ENCODE results near the gene APP. TPM values are rescaled to one million over a fixed set of nuclear protein-coding genes. Genes with fewer than 3 reads are reported as not detected.

Gene APP
- total and polyA plus RNA-seq, 2 experiments from 2014 or later: 55.7 to 316 TPM

GRCh38 chr21:25890001-25890400 lies 280.6 kb downstream of the APP start:
- Histone ChIP-seq H3K4me2 (no peak overlapping the region), H3K27ac (no peak overlapping the region), H3K9me3 (ENCODE audit: low read depth) (no peaks in the 10 kb centered on the region), H3K27me3 (no peaks in the 10 kb centered on the region), H3K4me3 (no peak overlapping the region), H3K4me1 (ENCODE audit: insufficient read depth) (no peaks in the 10 kb centered on the region), H3K79me2 (no peaks in the 10 kb centered on the region), H3K36me3 (replicated peaks; ENCODE audit: insufficient read depth, low read depth) (peaks cover 4% of the 10 kb centered on the region), H3K9me2 (replicated peaks; ENCODE audit: insufficient read depth) (no peaks in the 10 kb centered on the region), H2AFZ (no peak overlapping the region), H4K20me1 (ENCODE audit: insufficient read depth, poor library complexity, severe bottlenecking) (no peaks in the 10 kb centered on the region)
- WGBS (ENCODE audit: low lambda C conversion rate, missing lambda C conversion rate): 90% methylated on average over 2 of the region's 2 CpGs
- DNase-seq (ENCODE audit: low spot score): no peak
- no peak for TF ChIP-seq CTCF (IDR thresholded peaks at IDR 0.05; ENCODE audit: poor library complexity)
- TF ChIP-seq EZH2phosphoT487 (IDR thresholded peaks at IDR 0.05; ENCODE audit: low read depth, severe bottlenecking, unreplicated experiment): no peak
- no peak for TF ChIP-seq EZH2 (IDR thresholded peaks at IDR 0.05; ENCODE audit: borderline replicate concordance)

- H3K4me2 ChIP-seq: no peak overlapping the region
- H3K27ac ChIP-seq: peak overlapping the region; percentile 54
These were observed 281.9 kb downstream of the APP start for GRCh38 chr21:25888711-25889110.

GRCh38 chr21:25887646-25888306 lies 282.8 kb downstream of the APP start:
- Histone ChIP-seq H3K9me2 (replicated peaks; ENCODE audit: insufficient read depth) (no peaks in the 10 kb centered on the region), H3K4me2 (peak overlapping the region; percentile 52), H3K27me3 (no peaks in the 10 kb centered on the region), H4K20me1 (ENCODE audit: insufficient read depth, poor library complexity, severe bottlenecking) (no peaks in the 10 kb centered on the region), H3K79me2 (no peaks in the 10 kb centered on the region), H3K9me3 (ENCODE audit: low read depth) (no peaks in the 10 kb centered on the region), H3K27ac (peak overlapping the region; percentile 54), H2AFZ (no peak overlapping the region), H3K4me3 (no peak overlapping the region), H3K4me1 (ENCODE audit: insufficient read depth) (no peaks in the 10 kb centered on the region), H3K36me3 (replicated peaks; ENCODE audit: insufficient read depth, low read depth) (peaks cover 4% of the 10 kb centered on the region)
- peak; percentile 25 for DNase-seq (ENCODE audit: low spot score)
- no peak for TF ChIP-seq CTCF (IDR thresholded peaks at IDR 0.05; ENCODE audit: poor library complexity)
- no peak for TF ChIP-seq EZH2 (IDR thresholded peaks at IDR 0.05; ENCODE audit: borderline replicate concordance)
- no peak for TF ChIP-seq EZH2phosphoT487 (IDR thresholded peaks at IDR 0.05; ENCODE audit: low read depth, severe bottlenecking, unreplicated experiment)
- 73% methylated on average over 9 of the region's 9 CpGs for WGBS (ENCODE audit: low lambda C conversion rate, missing lambda C conversion rate)

More at GRCh38 chr21:25888711-25889110, 281.9 kb downstream of the APP start:
- H4K20me1 ChIP-seq (ENCODE audit: insufficient read depth, poor library complexity, severe bottlenecking): no peaks in the 10 kb centered on the region
- H3K4me3 ChIP-seq: no peak overlapping the region
- no peaks in the 10 kb centered on the region for H3K9me3 ChIP-seq (ENCODE audit: low read depth)
- H3K9me2 ChIP-seq (replicated peaks; ENCODE audit: insufficient read depth): no peaks in the 10 kb centered on the region
- H3K27me3 ChIP-seq: no peaks in the 10 kb centered on the region
- no peak for TF ChIP-seq EZH2 (IDR thresholded peaks at IDR 0.05; ENCODE audit: borderline replicate concordance)
- 93% methylated on average over 9 of the region's 9 CpGs for WGBS (ENCODE audit: low lambda C conversion rate, missing lambda C conversion rate)
- no peaks in the 10 kb centered on the region for H3K79me2 ChIP-seq
- DNase-seq (ENCODE audit: low spot score): no peak
- H3K36me3 ChIP-seq (replicated peaks; ENCODE audit: insufficient read depth, low read depth): peaks cover 4% of the 10 kb centered on the region
- H2AFZ ChIP-seq: no peak overlapping the region
- H3K4me1 ChIP-seq (ENCODE audit: insufficient read depth): no peaks in the 10 kb centered on the region

GRCh38 chr21:25887166-25887565 lies 283.4 kb downstream of the APP start:
- H3K4me2 ChIP-seq: peak overlapping the region; percentile 52
- peak overlapping the region; percentile 54 for H3K27ac ChIP-seq
- no peaks in the 10 kb centered on the region for H3K9me3 ChIP-seq (ENCODE audit: low read depth)
- no peaks in the 10 kb centered on the region for H3K79me2 ChIP-seq
- no peak overlapping the region for H2AFZ ChIP-seq
- no peaks in the 10 kb centered on the region for H3K9me2 ChIP-seq (replicated peaks; ENCODE audit: insufficient read depth)
- TF ChIP-seq CTCF (IDR thresholded peaks at IDR 0.05; ENCODE audit: poor library complexity): no peak
- no peak for TF ChIP-seq EZH2phosphoT487 (IDR thresholded peaks at IDR 0.05; ENCODE audit: low read depth, severe bottlenecking, unreplicated experiment)
- TF ChIP-seq EZH2 (IDR thresholded peaks at IDR 0.05; ENCODE audit: borderline replicate concordance): no peak
- H4K20me1 ChIP-seq (ENCODE audit: insufficient read depth, poor library complexity, severe bottlenecking): no peaks in the 10 kb centered on the region
- H3K4me3 ChIP-seq: no peak overlapping the region
- DNase-seq (ENCODE audit: low spot score): no peak
- peaks cover 4% of the 10 kb centered on the region for H3K36me3 ChIP-seq (replicated peaks; ENCODE audit: insufficient read depth, low read depth)
- no peaks in the 10 kb centered on the region for H3K27me3 ChIP-seq
- H3K4me1 ChIP-seq (ENCODE audit: insufficient read depth): no peaks in the 10 kb centered on the region
- 83% methylated on average over 4 of the region's 4 CpGs for WGBS (ENCODE audit: low lambda C conversion rate, missing lambda C conversion rate)
